Fibroblast of mammary gland (primary cell): Measurements from ENCODE around the gene STK10.
A peak's percentile ranks its signal among the peaks of the same experiment; 100 is the strongest.

Source experiments
- DNase-seq: peaks from one replicate; pipeline ENCODE4 v3.0.0-alpha.2; 2010; ENCODE audit warnings: low read depth
- H3K4me3 ChIP-seq: 2 replicates; pipeline ENCODE4 v1.5.1; 2011; ENCODE audit warnings: low read depth, mild to moderate bottlenecking, low read length, moderate library complexity; ENCODE audit not compliant: control insufficient read depth
- CTCF ChIP-seq: conservative IDR thresholded peaks from 2 replicates; pipeline ENCODE4 v1.5.1; 2011; ENCODE audit warnings: low read depth, low read length, inconsistent platforms; ENCODE audit not compliant: control insufficient read depth, insufficient read depth

The STK10 gene

GRCh38 chr5:172088801-172089200 lies 99.2 kb downstream of the STK10 start:
- no peak for DNase-seq
- H3K4me3 ChIP-seq: no peak overlapping the region
- TF ChIP-seq CTCF: no peak

- no peak for TF ChIP-seq CTCF
- no peak for DNase-seq
- H3K4me3 ChIP-seq: no peak overlapping the region
Observed at GRCh38 chr5:172086194-172086975, 101.6 kb downstream of the STK10 start.

- DNase-seq: no peak
- TF ChIP-seq CTCF: no peak
- no peak overlapping the region for H3K4me3 ChIP-seq
Observed at GRCh38 chr5:172085738-172086137, 102.3 kb downstream of the STK10 start.

GRCh38 chr5:172082180-172082579 lies 105.8 kb downstream of the STK10 start:
- no peak overlapping the region for H3K4me3 ChIP-seq
- no peak for DNase-seq

GRCh38 chr5:172079876-172080275 lies 108.1 kb downstream of the STK10 start:
- no peak overlapping the region for H3K4me3 ChIP-seq
- no peak for TF ChIP-seq CTCF
- no peak for DNase-seq

More at GRCh38 chr5:172082180-172082579, 105.8 kb downstream of the STK10 start:
- TF ChIP-seq CTCF: no peak

GRCh38 chr5:172078726-172079345 lies 109.2 kb downstream of the STK10 start:
- no peak for TF ChIP-seq CTCF
- peak; percentile 23 for DNase-seq
- H3K4me3 ChIP-seq: no peak overlapping the region
